GM18508 (cell line): Measurements from ENCODE around the gene NYNRIN.
"Not testable (repeated sequence)": the region's sequence is repeated elsewhere in the genome, so short reads cannot be mapped to it uniquely, and the experiment has no call there.

Experiments
- ATAC-seq: cut with Tn5 transposase; IDR thresholded peaks from one replicate; pipeline ENCODE4 v1.9.1; 2021; ENCODE audit warnings: moderate number of reproducible peaks; ENCODE audit not compliant: insufficient read depth, unreplicated experiment

Gene NYNRIN

DNA sequence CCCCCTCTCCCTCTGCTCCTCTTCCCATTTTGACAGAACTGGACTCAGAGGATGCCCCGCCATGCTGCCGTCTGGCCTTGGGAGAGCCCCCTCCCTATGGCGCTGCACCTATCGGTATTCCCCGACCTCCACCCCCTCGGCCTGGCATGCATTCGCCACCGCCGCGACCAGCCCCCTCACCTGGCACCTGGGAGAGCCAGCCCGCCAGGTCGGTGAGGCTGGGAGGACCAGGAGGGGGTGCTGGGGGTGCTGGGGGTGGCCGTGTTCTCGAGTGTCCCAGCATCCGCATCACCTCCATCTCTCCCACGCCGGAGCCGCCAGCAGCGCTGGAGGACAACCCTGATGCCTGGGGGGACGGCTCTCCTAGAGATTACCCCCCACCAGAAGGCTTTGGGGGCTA is 29.3 kb upstream of the NYNRIN start:
- no peak for ATAC-seq

DNA sequence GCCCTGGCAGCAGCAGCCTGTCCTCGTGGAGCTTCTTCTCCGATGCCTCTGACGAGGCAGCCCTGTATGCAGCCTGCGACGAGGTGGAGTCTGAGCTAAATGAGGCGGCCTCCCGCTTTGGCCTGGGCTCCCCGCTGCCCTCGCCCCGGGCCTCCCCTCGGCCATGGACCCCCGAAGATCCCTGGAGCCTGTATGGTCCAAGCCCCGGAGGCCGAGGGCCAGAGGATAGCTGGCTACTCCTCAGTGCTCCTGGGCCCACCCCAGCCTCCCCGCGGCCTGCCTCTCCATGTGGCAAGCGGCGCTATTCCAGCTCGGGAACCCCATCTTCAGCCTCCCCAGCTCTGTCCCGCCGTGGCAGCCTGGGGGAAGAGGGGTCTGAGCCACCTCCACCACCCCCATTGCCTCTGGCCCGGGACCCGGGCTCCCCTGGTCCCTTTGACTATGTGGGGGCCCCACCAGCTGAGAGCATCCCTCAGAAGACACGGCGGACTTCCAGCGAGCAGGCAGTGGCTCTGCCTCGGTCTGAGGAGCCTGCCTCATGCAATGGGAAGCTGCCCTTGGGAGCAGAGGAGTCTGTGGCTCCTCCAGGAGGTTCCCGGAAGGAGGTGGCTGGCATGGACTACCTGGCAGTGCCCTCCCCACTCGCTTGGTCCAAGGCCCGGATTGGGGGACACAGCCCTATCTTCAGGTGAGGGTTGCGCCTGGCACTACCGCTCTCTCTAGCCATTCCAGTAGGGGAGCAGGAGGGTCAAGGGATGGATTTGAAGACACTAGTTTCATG is 28.7 kb upstream of the NYNRIN start:
- no peak for ATAC-seq

GRCh38 chr14:24370748-24371147 is 28.1 kb upstream of the NYNRIN start:
- no peak for ATAC-seq

DNA sequence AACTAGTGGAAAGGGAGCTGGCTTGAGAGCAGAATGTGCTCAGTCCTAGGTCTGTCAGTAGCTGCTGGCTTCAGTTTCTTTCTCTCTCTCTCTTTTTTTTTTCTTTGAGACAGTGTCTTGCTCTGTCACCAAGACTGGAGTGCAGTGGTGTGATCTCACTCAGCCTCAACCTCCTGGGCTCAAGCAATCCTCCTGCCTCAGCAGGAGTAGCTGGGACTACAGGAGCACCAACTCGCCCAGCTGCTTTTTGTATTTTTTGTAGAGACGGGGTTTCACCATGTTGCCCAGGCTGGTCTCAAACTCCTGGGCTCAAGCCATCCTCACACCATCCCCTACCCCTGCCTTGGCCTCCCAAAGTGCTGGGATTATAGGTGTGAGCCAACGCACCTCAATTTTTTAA is 27.2 kb upstream of the NYNRIN start:
- ATAC-seq: not testable (repeated sequence)

DNA sequence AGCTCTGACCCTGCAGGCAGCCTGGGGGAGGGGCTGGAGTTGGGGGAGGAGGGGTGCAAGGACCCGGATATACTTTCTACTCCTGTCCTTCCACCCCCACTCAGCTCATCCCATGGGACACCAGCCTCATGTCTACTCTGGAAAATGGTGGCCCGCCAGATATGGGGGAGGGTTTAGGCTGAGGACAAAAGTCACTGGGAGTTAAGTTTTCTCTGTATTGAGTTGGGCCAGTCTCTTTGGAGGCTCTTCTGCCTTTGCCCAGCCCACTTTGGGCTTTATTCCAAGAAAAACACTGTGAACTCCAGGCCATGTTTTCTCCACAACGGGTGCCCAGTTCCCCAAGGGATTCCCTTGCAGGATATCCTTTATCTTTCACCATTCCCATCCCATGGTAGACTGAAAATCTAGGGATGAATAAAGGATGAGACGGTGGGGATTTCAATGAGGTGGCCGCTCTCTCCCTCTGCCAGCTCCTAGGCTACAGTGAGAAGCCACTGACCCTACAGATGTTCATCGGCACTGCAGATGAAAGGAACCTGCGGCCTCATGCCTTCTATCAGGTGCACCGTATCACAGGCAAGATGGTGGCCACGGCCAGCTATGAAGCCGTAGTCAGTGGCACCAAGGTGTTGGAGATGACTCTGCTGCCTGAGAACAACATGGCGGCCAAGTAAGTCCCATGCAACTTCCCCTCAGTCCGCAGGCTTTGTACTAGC is 25.9 kb upstream of the NYNRIN start:
- no peak for ATAC-seq

- ATAC-seq: no peak
Measured at GRCh38 chr14:24376448-24377070, 22.2 kb upstream of the NYNRIN start.

DNA sequence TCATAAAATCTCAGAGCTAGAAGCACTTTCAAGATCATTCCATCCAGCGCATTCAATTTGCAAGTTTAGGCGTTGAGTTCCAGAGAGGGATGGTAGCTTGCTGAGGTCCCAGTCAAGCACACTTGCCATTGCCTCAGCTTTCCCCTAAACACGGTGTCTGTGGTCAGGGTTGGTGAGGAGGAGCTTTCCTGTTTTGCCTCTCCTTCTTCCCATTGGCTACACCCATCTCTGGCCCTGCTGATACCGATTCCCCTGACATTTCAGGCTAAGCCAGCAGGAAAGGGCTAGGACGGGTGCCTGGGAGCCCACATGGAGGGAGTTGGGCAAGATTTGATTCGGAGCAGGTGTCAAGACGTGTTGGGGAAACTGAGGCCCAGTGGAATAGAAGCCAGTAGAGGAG is 21.7 kb upstream of the NYNRIN start:
- ATAC-seq: no peak

GRCh38 chr14:24377657-24378056 is 21.1 kb upstream of the NYNRIN start:
- ATAC-seq: no peak

- no peak for ATAC-seq
Measured at GRCh38 chr14:24378327-24378726, 20.5 kb upstream of the NYNRIN start.

DNA sequence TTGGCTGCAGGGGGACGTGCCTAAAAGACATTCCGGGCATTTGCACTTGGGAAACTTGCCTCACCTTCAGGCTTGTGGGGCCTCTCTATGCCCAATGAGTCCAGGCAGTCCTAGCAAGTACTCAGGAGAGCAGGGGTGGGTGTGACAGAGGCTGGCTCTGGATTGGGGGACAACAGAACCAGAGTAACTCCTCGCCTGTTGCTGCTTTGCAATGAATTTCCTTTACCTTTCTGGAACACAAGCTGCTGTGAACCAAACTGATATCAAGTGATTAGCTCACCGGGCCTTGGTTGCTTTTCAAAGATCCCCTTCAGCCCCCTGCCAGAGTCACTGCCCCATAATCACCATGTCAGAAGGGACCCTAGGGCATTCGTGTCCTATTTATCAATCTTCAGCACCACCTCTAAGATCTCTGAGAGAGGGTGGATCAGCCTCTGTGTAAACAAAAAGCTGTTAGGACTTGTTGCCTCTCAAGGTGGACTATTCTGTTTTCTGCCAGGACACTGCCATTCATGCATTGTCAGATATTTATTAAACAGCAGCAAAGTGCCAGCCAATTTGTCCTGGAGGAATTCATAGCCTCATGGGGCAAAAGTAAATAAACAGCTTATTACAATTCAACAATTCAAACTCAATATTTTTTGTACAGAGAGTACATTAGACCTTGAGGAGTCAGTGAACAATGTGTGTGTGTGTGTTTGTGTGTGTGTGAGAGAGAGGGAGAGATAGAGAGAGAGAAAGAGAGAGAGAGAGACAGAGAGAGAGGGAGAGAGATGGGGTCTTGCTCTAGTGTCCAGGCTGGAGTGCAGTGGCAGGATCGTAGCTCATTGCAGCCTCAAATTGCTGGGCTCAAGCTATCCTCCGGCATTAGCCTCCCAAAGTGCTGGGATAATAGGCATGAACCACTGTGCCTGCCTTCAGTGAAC is 19.6 kb upstream of the NYNRIN start:
- no peak for ATAC-seq

- no peak for ATAC-seq
Measured at GRCh38 chr14:24379907-24380730, 18.7 kb upstream of the NYNRIN start.

GRCh38 chr14:24381363-24382063 is 17.3 kb upstream of the NYNRIN start:
- ATAC-seq: no peak

DNA sequence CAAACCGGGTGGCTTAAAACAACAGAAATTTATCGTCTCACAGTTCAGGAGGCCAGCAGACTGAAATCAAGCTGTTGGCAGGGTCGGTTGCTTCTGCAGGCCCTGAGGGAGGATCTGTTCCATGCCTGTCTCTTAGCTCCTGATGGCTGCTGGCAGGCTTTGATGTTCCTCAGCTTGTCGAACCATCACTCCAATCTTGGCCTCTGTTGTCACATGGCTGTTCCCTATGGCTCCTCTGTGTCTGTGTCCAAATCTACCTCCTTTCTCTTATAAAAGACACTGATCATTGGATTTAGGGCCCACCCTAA is 16.8 kb upstream of the NYNRIN start:
- ATAC-seq: no peak

DNA sequence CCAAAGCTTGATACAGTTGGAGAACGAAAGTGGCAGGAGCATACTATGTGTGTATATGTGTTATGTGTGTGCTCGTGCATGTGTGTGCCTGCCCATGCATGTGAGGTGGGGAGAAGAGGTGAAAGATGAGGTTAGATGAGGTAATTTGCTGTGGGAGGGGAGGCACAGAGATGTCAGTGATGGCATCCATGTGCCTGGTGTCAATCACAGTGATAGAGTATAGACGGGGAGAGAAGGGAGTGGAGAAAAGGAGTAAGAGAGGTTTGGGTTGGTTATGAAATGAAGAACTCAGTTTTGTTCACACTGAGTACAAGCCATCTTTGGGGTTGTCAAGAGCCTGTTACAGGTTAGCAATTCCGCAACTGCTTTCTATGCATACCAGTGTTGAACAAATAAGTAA is 14.6 kb upstream of the NYNRIN start:
- ATAC-seq: no peak

GRCh38 chr14:24385524-24385923 is 13.3 kb upstream of the NYNRIN start:
- no peak for ATAC-seq

DNA sequence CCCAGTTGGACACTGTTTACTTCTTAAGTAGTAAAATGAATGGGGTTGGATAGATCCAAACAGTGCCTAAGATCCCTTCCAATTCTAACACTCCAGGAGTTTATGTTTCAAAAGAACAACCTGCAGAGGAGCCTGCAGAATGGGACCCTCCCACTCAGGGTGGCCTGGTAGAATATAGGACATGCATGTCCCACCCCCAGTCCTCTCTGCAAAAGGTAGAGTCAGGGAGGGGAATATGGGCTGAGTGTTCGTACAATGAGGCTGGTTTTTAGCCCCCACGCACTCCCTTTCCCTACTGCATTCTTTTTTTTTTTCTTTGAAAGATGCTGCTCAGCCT is 11.8 kb upstream of the NYNRIN start:
- ATAC-seq: no peak

DNA sequence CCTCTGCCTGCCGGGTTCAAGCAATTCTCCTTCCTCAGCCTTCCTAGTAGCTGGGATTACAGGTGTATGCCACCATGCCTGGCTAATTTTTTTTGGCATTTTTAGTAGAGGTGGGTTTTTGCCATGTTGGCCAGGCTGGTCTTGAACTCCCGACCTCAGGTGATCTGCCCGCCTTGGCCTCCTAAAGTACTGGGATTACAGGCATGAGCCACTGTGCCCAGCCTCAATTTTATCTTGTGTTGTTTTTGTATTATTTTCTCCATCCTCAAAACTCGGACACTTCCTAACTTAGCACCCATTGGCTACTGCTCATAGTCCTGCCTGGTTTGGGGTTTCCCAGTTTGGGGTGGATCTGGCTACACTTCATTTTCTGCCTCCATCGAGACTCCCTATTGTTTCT is 11.2 kb upstream of the NYNRIN start:
- not testable (repeated sequence) for ATAC-seq

GRCh38 chr14:24388474-24389179 is 10.2 kb upstream of the NYNRIN start:
- ATAC-seq: no peak
